HT-29 (cell line): ENCODE data around the gene MICAL3. TPM values are rescaled to one million over a fixed set of nuclear protein-coding genes. Genes with fewer than 3 reads are reported as not detected.
"Not testable (repeated sequence)": the region's sequence is repeated elsewhere in the genome, so short reads cannot be mapped to it uniquely, and the experiment has no call there.

Source experiments
- DNase-seq: peaks from one replicate; pipeline ENCODE4 v3.0.0-alpha.2; 2015; ENCODE audit warnings: low spot score
- total RNA-seq: library from RNA; depleted of rRNA; stranded (reverse); fragments of >200 nt; shearing (Covaris generic); gene quantifications from 2 replicates; pipeline ENCODE4 v1.2.3, GENCODE V29; 2014

The MICAL3 gene
- total RNA-seq, 1 experiment from 2014 or later, result 11.2 TPM

GRCh38 chr22:18060646-18061620 is 36.6 kb upstream of the MICAL3 start:
- peak; percentile 60 for DNase-seq

- DNase-seq, result no peak
These were observed 35.6 kb upstream of the MICAL3 start for GRCh38 chr22:18059991-18060390.

GRCh38 chr22:18059473-18059872 is 35.1 kb upstream of the MICAL3 start:
- no peak for DNase-seq

GRCh38 chr22:18059094-18059417 is 34.7 kb upstream of the MICAL3 start:
- no peak for DNase-seq

DNA sequence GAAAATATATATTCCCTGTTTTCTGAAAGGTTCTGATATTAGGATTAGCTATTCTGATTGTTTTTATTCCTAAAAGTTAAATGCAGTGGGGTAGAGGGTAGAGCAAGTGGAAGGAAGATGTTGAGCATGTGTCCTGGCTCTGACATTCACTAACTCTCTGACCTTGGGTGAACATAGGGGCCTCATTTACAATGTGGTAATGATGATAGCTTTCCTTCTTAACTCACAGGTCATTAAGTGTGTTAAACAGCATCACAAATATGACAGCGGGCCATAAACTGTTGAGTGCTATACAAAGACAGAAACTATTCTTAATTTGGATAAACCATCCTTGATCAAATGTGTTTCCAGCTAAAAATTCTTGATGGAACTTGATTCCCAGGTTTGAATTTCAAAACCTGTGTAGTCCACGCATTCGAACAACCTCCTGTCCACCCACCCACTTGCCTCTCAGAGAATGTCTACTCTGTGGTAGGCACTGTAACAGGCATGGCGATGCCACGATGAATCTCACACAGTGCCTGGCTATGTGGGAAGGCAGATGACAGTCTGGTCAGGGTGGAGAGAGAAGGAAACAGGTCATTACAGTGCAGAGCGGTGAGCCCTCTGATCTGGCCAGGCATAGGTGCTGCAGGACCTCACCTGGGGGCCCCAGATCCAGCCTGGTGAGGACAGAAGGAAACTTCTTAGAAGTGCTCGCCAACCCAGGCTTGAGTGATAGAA is 34.2 kb upstream of the MICAL3 start:
- DNase-seq, result no peak

- peak; percentile 14 for DNase-seq
These were observed 33.3 kb upstream of the MICAL3 start for GRCh38 chr22:18057568-18058209.

GRCh38 chr22:18056807-18057474 is 32.6 kb upstream of the MICAL3 start:
- no peak for DNase-seq

DNA sequence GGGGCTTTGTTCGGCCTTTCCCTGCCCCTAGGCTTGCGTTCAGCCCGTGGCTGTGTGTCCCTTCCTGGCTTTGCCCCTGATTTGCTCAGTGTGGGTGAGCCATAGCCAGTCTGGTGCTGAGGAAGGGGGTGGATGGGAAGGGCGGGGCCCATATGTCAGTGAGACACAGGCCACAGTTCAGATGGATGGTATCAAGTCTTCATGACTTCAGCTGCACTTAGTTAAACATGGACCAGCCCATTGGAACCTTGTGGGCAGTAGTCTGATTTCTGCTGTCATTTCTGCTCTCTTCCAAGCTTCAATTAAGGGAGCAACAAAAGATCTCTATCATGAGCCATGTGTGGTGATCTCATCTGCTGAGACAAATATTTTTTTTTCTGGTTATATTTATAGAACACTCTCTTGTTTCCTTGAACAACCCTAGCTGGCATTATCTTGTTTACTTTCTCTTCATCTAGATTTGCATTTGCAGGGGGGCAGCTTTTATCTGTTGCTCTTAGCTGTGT is 31.9 kb upstream of the MICAL3 start:
- DNase-seq, result no peak

DNA sequence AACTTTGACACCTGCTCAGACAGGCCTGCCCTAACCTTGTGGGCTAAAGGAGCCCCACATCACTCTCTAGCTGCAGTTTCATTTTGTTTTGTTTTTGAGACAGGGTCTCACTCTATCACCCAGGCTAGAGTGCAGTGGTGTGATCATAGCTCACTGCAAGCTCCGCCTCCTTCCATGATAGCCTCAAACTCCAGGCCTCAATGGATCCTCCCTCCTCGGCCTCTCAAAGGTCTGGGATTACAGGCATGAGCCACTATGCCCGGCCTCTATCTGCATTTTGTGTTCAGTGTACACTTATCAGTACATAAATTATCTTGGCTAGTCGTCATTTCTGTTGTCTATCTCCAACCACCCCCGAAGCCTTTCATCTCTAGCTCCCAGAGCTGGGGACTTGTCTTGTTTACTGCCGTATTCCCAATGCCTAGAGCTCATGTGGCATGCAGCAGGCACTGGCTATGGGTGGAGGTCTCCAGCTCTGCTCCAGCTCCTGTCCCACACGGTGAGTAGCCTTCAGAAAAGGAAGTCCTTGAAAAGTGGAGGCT is 31.3 kb upstream of the MICAL3 start:
- no peak for DNase-seq

- not testable (repeated sequence) for DNase-seq
These were observed 29.0 kb upstream of the MICAL3 start for GRCh38 chr22:18053216-18053946.

DNA sequence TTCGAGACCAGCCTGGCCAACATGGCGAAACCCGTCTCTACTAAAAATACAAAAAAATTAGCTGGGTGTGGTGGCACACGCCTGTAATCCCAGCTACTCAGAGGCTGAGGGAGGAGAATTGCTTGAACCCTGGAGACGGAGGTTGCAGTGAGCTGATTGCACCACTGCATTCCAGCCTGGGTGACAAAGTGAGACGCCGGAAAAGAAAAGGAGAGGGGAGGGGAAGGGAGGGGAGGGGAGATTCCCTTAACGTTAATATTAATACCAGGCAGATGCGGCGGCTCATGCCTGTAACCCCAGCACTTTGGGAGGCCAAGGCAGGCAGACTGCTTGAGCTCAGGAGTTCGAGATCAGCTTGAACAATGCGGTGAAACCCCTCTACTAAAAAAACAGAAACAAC is 26.8 kb upstream of the MICAL3 start:
- not testable (repeated sequence) for DNase-seq

- no peak for DNase-seq
These were observed 25.7 kb upstream of the MICAL3 start for GRCh38 chr22:18050065-18050464.

DNA sequence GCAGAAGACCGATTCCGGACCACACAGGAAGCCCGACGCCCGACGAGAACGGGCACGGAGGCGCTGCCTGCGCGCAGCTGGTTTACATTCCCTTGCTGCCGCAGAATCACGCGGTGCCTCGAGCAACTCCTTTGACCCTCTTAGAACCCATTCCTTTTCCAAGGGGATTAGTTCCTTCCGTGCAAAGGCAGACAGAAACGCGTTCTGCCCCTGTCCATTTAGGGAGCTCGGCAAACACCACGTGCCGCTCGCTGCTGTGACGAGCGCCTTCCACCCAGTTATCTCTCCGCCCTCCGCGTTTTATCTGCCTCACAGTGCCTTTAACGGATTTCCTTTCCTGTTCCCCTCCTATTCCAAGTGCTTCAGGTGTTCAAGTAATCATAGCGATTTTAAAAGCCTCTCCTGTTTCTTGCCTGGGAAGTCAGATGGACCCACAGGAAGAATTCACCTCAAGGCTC is 24.1 kb upstream of the MICAL3 start:
- no peak for DNase-seq

GRCh38 chr22:18048041-18048440 is 23.7 kb upstream of the MICAL3 start:
- DNase-seq, result no peak

GRCh38 chr22:18045794-18046193 is 21.4 kb upstream of the MICAL3 start:
- no peak for DNase-seq

DNA sequence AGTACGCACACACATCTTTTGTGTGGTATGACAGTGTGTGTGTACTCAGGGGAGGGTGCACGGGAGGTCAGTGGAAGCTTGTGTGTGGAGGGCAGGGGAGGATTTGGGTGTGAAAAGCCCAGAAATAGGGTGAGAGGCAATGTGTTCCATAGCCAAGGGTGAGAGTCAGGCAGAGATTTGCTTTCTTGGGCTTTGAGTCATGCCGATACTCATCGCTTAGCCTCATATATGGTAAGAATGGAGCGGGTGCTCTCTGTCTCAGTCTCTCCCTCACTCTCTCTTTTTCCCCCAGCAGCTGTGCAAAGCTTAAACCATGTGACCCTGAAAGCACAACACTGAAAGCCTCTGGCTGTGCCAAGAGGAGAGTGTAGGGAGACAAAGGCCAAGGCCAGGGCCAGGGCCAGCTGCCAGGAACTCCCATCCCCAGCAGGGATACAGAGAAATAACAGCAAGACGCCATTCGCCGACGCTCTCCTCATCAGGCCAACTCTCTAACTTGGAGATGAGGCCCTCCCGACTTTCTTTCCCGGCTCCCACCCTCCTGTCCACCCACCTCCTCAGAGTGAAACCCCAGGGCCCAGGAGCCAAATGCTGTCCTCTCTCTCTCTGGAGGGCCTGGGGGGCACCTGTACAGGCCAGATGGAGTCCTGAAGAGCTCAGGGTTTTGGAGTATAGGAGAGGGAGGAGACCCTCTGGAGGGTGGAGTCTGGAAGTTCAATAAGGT is 20.3 kb upstream of the MICAL3 start:
- no peak for DNase-seq

- DNase-seq, result no peak
These were observed 18.3 kb upstream of the MICAL3 start for GRCh38 chr22:18042685-18043084.

DNA sequence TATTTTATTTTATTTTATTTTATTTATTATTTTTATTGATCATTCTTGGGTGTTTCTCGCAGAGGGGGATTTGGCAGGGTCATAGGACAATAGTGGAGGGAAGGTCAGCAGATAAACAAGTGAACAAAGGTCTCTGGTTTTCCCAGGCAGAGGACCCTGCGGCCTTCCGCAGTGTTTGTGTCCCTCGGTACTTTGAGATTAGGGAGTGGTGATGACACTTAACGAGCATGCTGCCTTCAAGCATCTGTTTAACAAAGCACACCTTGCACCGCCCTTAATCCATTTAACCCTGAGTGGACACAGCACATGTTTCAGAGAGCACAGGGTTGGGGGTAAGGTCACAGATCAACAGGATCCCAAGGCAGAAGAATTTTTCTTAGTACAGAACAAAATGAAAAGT is 16.5 kb upstream of the MICAL3 start:
- not testable (repeated sequence) for DNase-seq

GRCh38 chr22:18035751-18036150 is 11.4 kb upstream of the MICAL3 start:
- DNase-seq, result peak; percentile 53

- DNase-seq, result no peak
These were observed 9.7 kb upstream of the MICAL3 start for GRCh38 chr22:18034076-18034475.
